GM12878 (cell line): ENCODE measurements around the gene SCMH1.

Experiments used
- CREB1 ChIP-seq: IDR thresholded peaks from 2 replicates; pipeline ENCODE4 v1.6.1; 2012; ENCODE audit warnings: low read depth, mild to moderate bottlenecking, inconsistent platforms
- E2F4 ChIP-seq: IDR thresholded peaks from 2 replicates; pipeline ENCODE4 v1.6.1; 2012; ENCODE audit warnings: low read depth, low read length, improper control_type of control experiment
- ESRRA ChIP-seq: IDR thresholded peaks from 2 replicates; pipeline ENCODE4 v1.6.1; 2012; ENCODE audit warnings: mild to moderate bottlenecking, low read length, improper control_type of control experiment
- IRF4 ChIP-seq: IDR thresholded peaks from 2 replicates; pipeline ENCODE4 v1.6.1; 2011; ENCODE audit warnings: low read depth, low read length
- NKRF ChIP-seq: fragments of 450-650 bp; conservative IDR thresholded peaks from 2 replicates; pipeline ENCODE4 v1.6.1; 2017; ENCODE audit warnings: mild to moderate bottlenecking, moderate library complexity
- STAT1 ChIP-seq: fragments of 450-650 bp; conservative IDR thresholded peaks from 2 replicates; pipeline ENCODE4 v1.6.1; 2014; ENCODE audit warnings: antibody characterized with exemption, mild to moderate bottlenecking

- TF ChIP-seq NKRF = no peak
- no peak for TF ChIP-seq STAT1
- no peak for TF ChIP-seq IRF4
- TF ChIP-seq CREB1 = no peak
- TF ChIP-seq ESRRA = no peak
- TF ChIP-seq E2F4 = no peak
Measured at GRCh38 chr1:41056907-41057306, 185.2 kb downstream of the SCMH1 start.
